GM18909 (cell line): ENCODE results near the gene RBMS3.
"Not testable (repeated sequence)": the region's sequence is repeated elsewhere in the genome, so short reads cannot be mapped to it uniquely, and the experiment has no call there.

Source experiments
- ATAC-seq: cut with Tn5 transposase; IDR thresholded peaks from one replicate; pipeline ENCODE4 v1.9.1; 2021; ENCODE audit warnings: mild to moderate bottlenecking; ENCODE audit not compliant: unreplicated experiment, poor library complexity

The RBMS3 gene

GRCh38 chr3:29335943-29336342 lies 55.1 kb downstream of the RBMS3 start:
- ATAC-seq = no peak

DNA sequence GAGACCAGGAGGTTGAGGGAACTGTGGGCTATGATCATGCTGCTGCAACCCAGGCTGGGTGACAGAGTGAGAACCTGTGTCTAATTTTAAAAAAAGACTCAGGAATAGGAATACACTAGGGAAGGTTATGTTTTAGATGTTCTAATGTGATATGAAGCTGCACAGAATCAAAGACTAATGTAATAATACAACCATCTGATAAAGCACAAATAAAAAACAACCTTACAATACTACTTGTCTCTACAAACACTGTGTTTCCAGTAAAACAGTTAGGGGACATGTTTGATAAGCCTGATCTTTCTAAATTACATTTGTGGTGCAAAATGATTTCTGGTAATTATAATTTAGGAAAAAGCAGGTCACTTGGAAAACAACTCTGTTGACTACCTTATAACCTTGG lies 56.7 kb downstream of the RBMS3 start:
- ATAC-seq = no peak

- no peak for ATAC-seq
Observed at GRCh38 chr3:29338377-29338776, 57.5 kb downstream of the RBMS3 start.

DNA sequence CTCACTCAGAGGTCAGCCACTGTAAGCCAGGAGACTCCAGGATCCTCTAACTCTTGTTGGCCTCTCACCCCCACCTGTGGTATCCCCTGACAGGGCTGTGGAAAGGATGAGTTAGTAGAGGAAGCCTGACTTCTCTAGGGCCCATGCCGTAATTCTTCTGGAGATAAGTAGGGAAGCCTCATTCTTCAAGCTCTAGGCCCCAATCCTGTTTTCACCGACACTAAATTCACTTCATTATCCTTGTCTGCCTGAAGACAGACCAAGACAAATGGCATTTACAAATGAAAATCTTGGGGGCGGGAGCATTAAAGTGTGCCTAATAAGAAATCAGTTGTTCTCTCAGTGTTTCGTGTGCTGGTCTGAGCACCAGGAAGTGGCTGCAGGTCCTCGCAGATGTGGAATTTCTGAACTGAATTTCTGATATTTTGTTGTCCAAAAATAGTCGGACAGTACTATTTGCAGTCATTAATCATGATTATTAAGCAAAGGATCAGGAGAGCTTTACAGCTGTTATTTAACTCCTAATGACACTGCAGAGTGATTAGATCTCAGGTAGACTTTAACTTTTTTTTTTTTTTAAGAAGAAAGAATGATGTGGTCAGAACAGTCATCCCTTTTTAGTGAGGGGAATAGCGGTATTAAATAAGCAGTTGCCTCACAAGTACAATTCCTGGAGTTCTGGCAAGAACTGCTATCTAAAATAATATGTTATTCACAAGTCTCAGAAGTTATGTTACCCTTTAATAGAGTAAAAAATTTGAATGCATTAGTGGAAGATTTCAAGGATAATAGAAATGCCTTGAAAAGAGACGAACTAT lies 58.4 kb downstream of the RBMS3 start:
- ATAC-seq = no peak

GRCh38 chr3:29344154-29344553 lies 63.3 kb downstream of the RBMS3 start:
- ATAC-seq = no peak

GRCh38 chr3:29344935-29345334 lies 64.1 kb downstream of the RBMS3 start:
- no peak for ATAC-seq

- no peak for ATAC-seq
Observed at GRCh38 chr3:29345516-29346300, 64.8 kb downstream of the RBMS3 start.

GRCh38 chr3:29346828-29347227 lies 66.0 kb downstream of the RBMS3 start:
- ATAC-seq = no peak

- ATAC-seq = no peak
Observed at GRCh38 chr3:29347412-29347811, 66.5 kb downstream of the RBMS3 start.

- ATAC-seq = no peak
Observed at GRCh38 chr3:29348316-29348715, 67.4 kb downstream of the RBMS3 start.

DNA sequence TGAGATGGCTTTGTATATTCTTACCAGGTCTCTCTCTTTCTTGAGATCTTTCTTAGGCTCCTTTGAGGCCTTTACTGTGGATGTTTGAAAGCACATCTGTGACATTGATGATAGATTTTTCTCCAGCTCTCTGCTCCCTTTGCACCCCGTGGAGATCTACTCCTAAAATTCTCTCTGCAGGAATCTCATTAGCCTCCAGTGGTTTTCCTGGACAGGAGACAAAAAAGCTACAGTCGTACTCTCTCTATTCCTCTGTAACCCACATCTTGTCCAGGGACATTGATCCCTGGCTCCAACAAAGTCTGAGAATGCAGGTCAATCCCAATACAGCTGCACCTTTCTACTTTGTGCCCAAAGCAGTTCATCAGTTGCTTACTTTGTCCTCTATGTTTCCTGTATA lies 68.2 kb downstream of the RBMS3 start:
- no peak for ATAC-seq

DNA sequence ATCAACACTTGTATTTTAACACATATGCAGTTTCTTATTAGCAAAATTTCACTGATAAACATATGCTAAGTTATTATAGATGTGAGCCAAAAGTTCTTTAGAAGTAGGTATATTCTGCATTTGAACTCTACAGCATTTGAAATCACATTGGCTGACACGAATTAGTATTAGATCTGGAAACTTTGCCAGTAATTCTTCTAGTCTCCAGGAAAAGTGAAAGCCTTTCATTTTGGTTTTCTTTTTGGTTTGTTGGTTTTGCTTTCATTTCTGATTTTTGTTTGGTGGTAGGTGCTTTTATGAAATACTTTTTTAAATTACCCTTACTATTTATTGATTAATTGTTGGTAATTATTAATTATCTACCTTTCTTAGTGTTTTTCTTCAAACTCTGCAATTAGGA lies 72.9 kb downstream of the RBMS3 start:
- ATAC-seq = no peak

GRCh38 chr3:29354894-29355293 lies 74.0 kb downstream of the RBMS3 start:
- no peak for ATAC-seq

- ATAC-seq = no peak
Observed at GRCh38 chr3:29356062-29356461, 75.2 kb downstream of the RBMS3 start.

DNA sequence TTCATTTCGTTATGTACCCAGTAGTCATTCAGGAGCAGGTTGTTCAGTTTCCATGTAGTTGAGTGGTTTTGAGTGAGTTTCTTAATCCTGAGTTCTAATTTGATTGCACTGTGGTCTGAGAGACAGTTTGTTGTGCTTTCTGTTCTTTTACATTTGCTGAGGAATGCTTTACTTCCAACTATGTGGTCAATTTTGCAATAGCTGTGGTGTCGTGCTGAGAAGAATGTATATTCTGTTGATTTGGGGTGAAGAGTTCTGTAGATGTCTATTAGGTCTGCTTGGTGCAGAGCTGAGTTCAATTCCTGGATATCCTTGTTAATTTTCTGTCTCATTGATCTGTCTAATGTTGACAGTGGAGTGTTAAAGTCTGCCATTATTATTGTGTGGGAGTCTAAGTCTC lies 79.4 kb downstream of the RBMS3 start:
- ATAC-seq = not testable (repeated sequence)

DNA sequence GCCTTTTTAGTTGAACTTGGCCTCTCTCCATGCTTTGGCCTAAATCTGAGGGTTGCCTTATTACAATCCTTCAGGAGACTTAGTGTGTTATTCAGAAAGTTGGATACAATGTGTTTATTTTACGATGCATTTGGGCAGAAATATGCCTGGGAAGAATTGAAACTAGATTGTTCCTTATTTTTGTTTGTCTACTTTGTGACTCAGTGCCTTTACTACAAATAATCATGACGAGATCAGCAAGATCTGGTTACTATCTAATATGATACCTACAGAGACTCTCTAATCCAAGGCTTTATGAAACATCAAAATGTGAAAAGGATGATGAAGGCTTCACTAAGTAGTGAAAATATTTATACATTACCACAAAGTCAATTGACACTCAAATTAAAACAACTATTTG lies 82.2 kb downstream of the RBMS3 start:
- no peak for ATAC-seq

DNA sequence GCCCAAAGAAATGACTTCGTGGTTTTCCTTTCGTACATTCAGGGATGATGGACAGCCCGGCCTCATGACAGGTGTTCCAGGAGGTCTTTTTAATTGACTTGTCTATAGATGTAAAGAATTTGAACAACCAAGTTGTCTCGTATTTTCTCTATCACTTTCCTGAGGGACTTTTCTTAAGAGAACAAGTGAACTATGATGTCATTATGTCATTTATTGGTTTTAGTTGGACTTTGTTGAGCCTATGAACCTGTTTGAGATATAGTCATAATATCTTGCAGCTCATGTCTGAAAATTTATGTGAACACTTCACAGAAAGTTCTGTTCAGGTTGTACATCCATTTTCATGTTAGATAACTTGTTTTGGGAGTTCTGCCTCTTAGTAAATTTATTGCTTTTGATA lies 89.2 kb downstream of the RBMS3 start:
- ATAC-seq = no peak

DNA sequence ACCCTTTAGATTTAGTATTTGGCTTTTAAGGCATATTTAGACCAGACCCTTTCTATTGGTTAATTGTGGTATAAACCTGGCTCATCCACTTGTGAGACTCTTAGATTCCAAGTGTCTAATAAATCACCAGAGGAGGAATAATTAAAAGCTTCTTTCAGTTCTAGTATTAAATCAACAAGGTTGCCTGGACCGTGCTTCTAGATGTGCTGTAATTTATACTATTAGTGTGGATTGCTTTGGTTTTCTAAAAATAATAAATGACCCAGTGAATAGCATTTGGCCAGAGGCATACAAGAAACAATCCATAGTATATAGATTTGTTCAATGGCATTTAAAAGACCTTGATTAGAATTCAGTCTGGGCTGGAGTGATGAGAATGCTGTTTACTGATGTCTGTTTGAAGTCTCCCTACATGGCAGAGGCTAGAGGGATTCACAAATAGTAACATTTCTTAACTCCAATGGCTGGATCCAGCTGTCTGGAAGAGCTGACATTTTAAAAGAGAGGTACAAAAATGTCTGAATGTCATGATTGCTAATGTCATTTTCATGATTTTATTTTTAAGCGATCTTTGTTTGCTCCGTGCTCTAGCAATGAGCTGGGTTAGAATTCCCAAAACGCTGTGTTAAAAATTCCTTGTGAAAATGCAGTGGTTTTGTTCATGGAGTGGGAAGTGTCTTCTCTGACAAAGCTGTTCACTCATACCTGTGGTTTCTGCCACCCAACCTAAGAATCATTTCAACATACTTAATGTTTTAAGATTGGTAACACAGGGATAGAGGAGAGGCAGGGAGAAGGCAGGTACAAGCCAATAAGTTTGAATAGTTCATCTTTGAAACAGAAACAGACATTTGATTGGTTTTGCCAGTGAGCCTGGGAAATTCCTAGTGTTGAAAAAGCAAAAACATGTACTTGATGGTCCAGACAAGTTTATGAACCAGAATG lies 89.9 kb downstream of the RBMS3 start:
- ATAC-seq = no peak

- ATAC-seq = no peak
Observed at GRCh38 chr3:29373131-29373680, 92.3 kb downstream of the RBMS3 start.

DNA sequence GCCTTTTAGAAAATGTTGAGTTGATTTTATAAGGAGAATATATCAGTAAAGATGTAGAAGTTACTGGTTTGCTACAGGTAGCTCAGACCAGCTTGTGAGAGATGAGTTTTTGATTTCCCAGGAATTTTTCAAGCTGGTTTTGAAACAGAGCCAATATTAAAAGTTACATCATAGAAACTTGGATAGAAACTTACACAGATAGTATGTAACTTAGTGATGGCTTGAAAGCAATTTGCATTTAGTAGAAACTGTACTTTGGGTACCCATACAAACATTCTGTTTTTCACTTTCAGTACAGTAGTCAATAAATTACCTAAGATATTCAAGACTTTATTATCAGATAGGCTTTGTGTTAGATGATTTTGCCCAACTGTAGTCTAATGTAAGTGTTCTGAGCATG lies 93.4 kb downstream of the RBMS3 start:
- ATAC-seq = no peak
